Astrocyte of the cerebellum (primary cell): Measurements from ENCODE around the gene THEMIS.

ENCODE experiments used
- DNase-seq: peaks from one replicate; pipeline ENCODE4 v3.0.0-alpha.2; 2011; ENCODE audit warnings: low read depth
- H3K4me3 ChIP-seq: 2 replicates; pipeline ENCODE4 v1.5.1; 2011; ENCODE audit warnings: mild to moderate bottlenecking, low read depth, low read length, moderate library complexity
- CTCF ChIP-seq: IDR thresholded peaks from 2 replicates; pipeline ENCODE4 v1.5.1; 2012; ENCODE audit warnings: low read length, low read depth, moderate library complexity, mild to moderate bottlenecking; ENCODE audit errors: missing control alignments
- in situ Hi-C: cut with HindIII; loops from 2 replicates; pipeline ENCODE4 v1.10.0; 2017; ENCODE audit warnings: low sequenced_read_pairs

Gene THEMIS

GRCh38 chr6:127844529-127844928, 56.3 kb downstream of the THEMIS start:
- H3K4me3 ChIP-seq, result no peak overlapping the region
- DNase-seq, result no peak
- in situ Hi-C loops, result no loop called here
- TF ChIP-seq CTCF, result no peak

GRCh38 chr6:127843582-127843981, 57.3 kb downstream of the THEMIS start:
- TF ChIP-seq CTCF, result no peak
- H3K4me3 ChIP-seq, result no peak overlapping the region
- in situ Hi-C loops, result no loop called here
- no peak for DNase-seq

- in situ Hi-C loops, result no loop called here
- no peak for DNase-seq
These were observed 58.3 kb downstream of the THEMIS start for GRCh38 chr6:127842562-127842961.

GRCh38 chr6:127841811-127842210, 59.0 kb downstream of the THEMIS start:
- in situ Hi-C loops, result no loop called here
- no peak for TF ChIP-seq CTCF
- DNase-seq, result no peak
- no peak overlapping the region for H3K4me3 ChIP-seq

More at GRCh38 chr6:127842562-127842961, 58.3 kb downstream of the THEMIS start:
- H3K4me3 ChIP-seq, result no peak overlapping the region
- TF ChIP-seq CTCF, result no peak

- no peak overlapping the region for H3K4me3 ChIP-seq
- DNase-seq, result no peak
- no peak for TF ChIP-seq CTCF
- in situ Hi-C loops, result no loop called here
These were observed 66.7 kb downstream of the THEMIS start for GRCh38 chr6:127834136-127834535.

- TF ChIP-seq CTCF, result no peak
- H3K4me3 ChIP-seq, result no peak overlapping the region
- DNase-seq, result no peak
- in situ Hi-C loops, result no loop called here
These were observed 67.5 kb downstream of the THEMIS start for GRCh38 chr6:127833336-127833735.

GRCh38 chr6:127832381-127832780, 68.5 kb downstream of the THEMIS start:
- no peak for TF ChIP-seq CTCF
- no peak for DNase-seq
- in situ Hi-C loops, result no loop called here

More at GRCh38 chr6:127832381-127832780, 68.5 kb downstream of the THEMIS start:
- H3K4me3 ChIP-seq, result no peak overlapping the region
